Activated CD4-positive, alpha-beta T cell treated with anti-CD3 and anti-CD28 coated beads for 1 hour (primary cell): ENCODE measurements around the gene C4B.
"Not testable (repeated sequence)": the region's sequence is repeated elsewhere in the genome, so short reads cannot be mapped to it uniquely, and the experiment has no call there.

ENCODE experiments used
- DNase-seq: peaks from one replicate; pipeline ENCODE4 v3.0.0-alpha.2; 2020

C4B gene

DNA sequence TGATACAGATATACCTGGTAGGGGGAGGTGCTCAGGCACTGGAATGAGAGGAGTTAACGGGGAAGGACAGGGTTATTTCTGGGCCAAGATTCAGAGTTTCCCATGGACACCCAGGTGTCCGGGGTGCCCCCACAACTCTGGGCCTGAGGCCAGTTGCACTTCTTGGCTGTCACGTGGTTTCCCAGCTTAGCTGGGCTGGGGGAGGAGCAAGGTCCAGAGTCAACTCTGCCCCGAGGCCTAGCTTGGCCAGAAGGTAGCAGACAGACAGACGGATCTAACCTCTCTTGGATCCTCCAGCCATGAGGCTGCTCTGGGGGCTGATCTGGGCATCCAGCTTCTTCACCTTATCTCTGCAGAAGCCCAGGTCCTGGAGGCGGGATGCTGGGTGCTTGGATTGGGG, at the start of gene C4B:
Gene C4B, plus strand, starts transcription at position 249 of the 400 bp plus-strand sequence. Its CDS starts 51 bp downstream, at position 300.
- not testable (repeated sequence) for DNase-seq

GRCh38 chr6:31965700-31966099, 48.9 kb upstream of the C4B start:
- DNase-seq, result no peak

DNA sequence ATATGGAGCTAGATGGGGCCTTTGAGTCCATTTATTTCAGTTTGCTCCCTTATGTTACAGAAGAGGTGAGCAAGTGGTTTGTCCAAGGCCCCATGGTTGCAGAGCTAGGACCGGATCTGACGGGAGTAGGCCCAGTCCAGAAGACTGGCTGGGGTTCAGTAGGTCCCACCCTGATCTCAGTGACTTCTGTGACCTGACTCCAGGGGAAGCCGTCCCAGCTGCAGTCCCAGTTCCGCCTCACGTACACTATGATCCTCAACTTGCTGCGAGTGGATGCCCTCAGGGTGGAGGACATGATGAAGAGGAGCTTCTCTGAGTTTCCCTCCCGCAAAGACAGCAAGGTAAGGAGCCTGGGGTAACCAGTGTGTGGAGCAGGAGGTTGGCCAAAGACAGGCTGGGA, 48.1 kb upstream of the C4B start:
- DNase-seq, result no peak

- no peak for DNase-seq
These were observed 47.3 kb upstream of the C4B start for GRCh38 chr6:31966997-31967925.

GRCh38 chr6:31967926-31968320, 46.7 kb upstream of the C4B start:
- no peak for DNase-seq

GRCh38 chr6:31968326-31968725, 46.3 kb upstream of the C4B start:
- no peak for DNase-seq

- DNase-seq, result no peak
These were observed 45.5 kb upstream of the C4B start for GRCh38 chr6:31968791-31969711.

GRCh38 chr6:31969712-31970603, 44.6 kb upstream of the C4B start:
- DNase-seq, result no peak

GRCh38 chr6:31970604-31971271, 43.9 kb upstream of the C4B start:
- no peak for DNase-seq

- no peak for DNase-seq
These were observed 43.2 kb upstream of the C4B start for GRCh38 chr6:31971279-31971992.

- peak; percentile 94 for DNase-seq
These were observed 42.4 kb upstream of the C4B start, which contains the start of gene DXO for GRCh38 chr6:31971993-31972708. TSS of gene DXO (minus strand) at chr6:31972138. CDS start at chr6:31971675, 463 bp downstream.

- DNase-seq, result no peak
These were observed 41.8 kb upstream of the C4B start for GRCh38 chr6:31972709-31973350.

DNA sequence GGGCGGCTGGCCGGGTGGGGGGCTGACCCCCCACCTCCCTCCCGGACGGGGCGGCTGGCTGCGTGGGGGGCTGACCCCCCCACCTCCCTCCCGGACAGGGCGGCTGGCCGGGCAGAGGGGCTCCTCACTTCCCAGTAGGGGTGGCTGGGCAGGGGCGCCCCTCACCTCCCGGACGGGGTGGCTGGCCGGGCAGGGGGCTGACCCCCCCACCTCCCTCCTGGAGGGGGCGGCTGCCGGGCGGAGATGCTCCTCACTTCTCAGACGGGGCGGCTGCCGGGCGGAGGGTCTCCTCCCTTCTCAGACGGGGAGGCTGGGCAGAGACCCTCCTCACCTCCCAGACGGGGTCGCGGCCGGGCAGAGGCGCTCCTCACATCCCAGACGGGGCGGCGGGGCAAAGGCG, 38.5 kb upstream of the C4B start:
- DNase-seq, result not testable (repeated sequence)

- DNase-seq, result no peak
These were observed 36.7 kb upstream of the C4B start for GRCh38 chr6:31977816-31978431.

- DNase-seq, result no peak
These were observed 35.8 kb upstream of the C4B start for GRCh38 chr6:31978831-31979230.

DNA sequence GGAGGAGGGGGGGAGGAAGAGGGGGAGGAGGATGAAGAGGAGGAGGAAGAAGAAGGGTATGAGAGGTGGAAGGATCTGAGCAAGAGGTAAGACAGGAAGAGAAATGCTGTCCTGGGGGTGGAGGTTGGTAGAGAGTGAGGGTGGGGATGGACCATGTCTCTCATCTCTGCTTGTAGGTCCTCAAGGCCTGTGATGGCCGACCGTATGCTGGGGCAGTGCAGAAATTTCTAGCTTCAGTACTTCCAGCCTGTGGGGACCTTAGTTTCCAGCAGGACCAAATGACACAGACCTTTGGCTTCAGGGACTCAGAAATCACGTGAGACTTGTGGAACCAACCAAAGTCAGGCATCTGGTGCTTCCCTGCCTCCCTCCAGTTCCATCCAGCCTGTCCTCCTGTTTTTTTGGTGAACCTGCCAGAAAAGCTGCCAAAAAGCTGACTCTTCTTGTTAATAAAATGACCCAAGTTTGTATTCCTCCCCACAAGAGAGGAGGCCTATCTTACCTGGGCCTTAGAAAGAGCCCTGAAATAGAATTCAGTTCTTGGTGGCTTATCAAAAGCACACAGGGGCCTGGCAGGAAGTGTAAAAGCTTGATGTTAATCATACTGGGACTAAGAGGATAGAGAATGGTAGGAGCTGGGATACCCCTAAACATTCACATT, 35.2 kb upstream of the C4B start:
- DNase-seq, result no peak

- not testable (repeated sequence) for DNase-seq
These were observed 34.3 kb upstream of the C4B start for GRCh38 chr6:31980195-31980876.

DNA sequence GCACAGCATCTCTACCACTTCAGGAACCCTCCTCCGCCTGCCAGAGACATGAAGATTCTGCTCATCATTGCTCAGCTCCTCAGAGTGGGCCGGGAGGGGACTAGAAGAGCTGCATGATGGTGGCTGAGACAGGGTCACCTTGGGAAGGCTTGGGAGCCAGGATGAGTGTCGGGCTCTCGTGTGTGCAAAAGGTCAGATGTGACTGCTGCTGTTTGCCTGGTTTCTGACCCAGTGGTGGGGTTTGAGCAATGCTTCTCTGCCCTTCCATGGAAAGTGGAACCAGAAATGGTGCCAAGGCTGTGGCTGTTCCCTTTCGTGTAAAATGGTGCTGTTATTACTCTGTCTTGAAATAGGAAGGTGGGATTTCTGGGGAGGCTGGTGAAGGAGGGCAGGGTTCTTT, 33.6 kb upstream of the C4B start:
- not testable (repeated sequence) for DNase-seq
